Measurements from ENCODE around the gene PSMA1. TPM values are rescaled to one million over a fixed set of nuclear protein-coding genes. Genes with fewer than 3 reads are reported as not detected.
"Not testable (repeated sequence)": the region's sequence is repeated elsewhere in the genome, so short reads cannot be mapped to it uniquely, and the experiment has no call there.

PSMA1 gene
- total RNA-seq: 145 and 148 TPM in 2 replicates

GRCh38 chr11:14519917-14520746 lies at the start of gene PSMA1:
PSMA1 (minus strand) TSS chr11:14520386; CDS start chr11:14520299, 87 bp downstream.
- peak; percentile 97 for DNase-seq (ENCODE audit: low read depth)
- peak; percentile 27 for TF ChIP-seq CTCF (IDR thresholded peaks at IDR 0.05; ENCODE audit: insufficient read depth, low read depth, low read length)
- H3K4me3 ChIP-seq (ENCODE audit: low read depth, low read length): peak within 1 kb of the TSS; percentile 91

GRCh38 chr11:14569516-14569915 lies 49.3 kb upstream of the PSMA1 start:
- not testable (repeated sequence) for DNase-seq (ENCODE audit: low read depth)

GRCh38 chr11:14567064-14567651 lies 47.0 kb upstream of the PSMA1 start:
- DNase-seq (ENCODE audit: low read depth): no peak
- H3K4me3 ChIP-seq (ENCODE audit: low read depth, low read length): no peak overlapping the region
- no peak for TF ChIP-seq CTCF (IDR thresholded peaks at IDR 0.05; ENCODE audit: insufficient read depth, low read depth, low read length)

More at GRCh38 chr11:14569516-14569915, 49.3 kb upstream of the PSMA1 start:
- H3K4me3 ChIP-seq (ENCODE audit: low read depth, low read length): not testable (repeated sequence)

GRCh38 chr11:14566331-14567063 lies 46.3 kb upstream of the PSMA1 start:
- DNase-seq (ENCODE audit: low read depth): no peak
- no peak for TF ChIP-seq CTCF (IDR thresholded peaks at IDR 0.05; ENCODE audit: insufficient read depth, low read depth, low read length)
- H3K4me3 ChIP-seq (ENCODE audit: low read depth, low read length): no peak overlapping the region

- H3K4me3 ChIP-seq (ENCODE audit: low read depth, low read length): no peak overlapping the region
- no peak for TF ChIP-seq CTCF (IDR thresholded peaks at IDR 0.05; ENCODE audit: insufficient read depth, low read depth, low read length)
Observed at GRCh38 chr11:14565845-14566244, 45.7 kb upstream of the PSMA1 start.

GRCh38 chr11:14555818-14556217 lies 35.6 kb upstream of the PSMA1 start:
- TF ChIP-seq CTCF (IDR thresholded peaks at IDR 0.05; ENCODE audit: insufficient read depth, low read depth, low read length): no peak
- DNase-seq (ENCODE audit: low read depth): no peak
- H3K4me3 ChIP-seq (ENCODE audit: low read depth, low read length): no peak overlapping the region

More at GRCh38 chr11:14565845-14566244, 45.7 kb upstream of the PSMA1 start:
- no peak for DNase-seq (ENCODE audit: low read depth)

- peak; percentile 97 for DNase-seq (ENCODE audit: low read depth)
- TF ChIP-seq CTCF (IDR thresholded peaks at IDR 0.05; ENCODE audit: insufficient read depth, low read depth, low read length): no peak
- no peak overlapping the region for H3K4me3 ChIP-seq (ENCODE audit: low read depth, low read length)
Observed at GRCh38 chr11:14554959-14555358, 34.8 kb upstream of the PSMA1 start.

All from fibroblast of villous mesenchyme (primary cell).